ENCODE measurements around the gene HOXB6.
A peak's percentile ranks its signal among the peaks of the same experiment; 100 is the strongest.

HOXB6 gene

GRCh38 chr17:48564188-48565021 is 40.4 kb downstream of the HOXB6 start:
- DNase-seq (ENCODE audit: low read depth in 1 of 2, low spot score in 1 of 2) = peak in 1 of 2 experiments; percentile 54
- no peak for TF ChIP-seq JUND (IDR thresholded peaks at IDR 0.05; ENCODE audit: low read depth)
- in situ Hi-C loops (cut with HindIII; ENCODE audit: low pct_unique_long_range_greater_than_20kb, low sequenced_read_pairs) = no loop called here

- DNase-seq (ENCODE audit: low read depth in 1 of 2, low spot score in 1 of 2) = no peak
- in situ Hi-C loops (cut with HindIII; ENCODE audit: low pct_unique_long_range_greater_than_20kb, low sequenced_read_pairs) = no loop called here
- TF ChIP-seq JUND (IDR thresholded peaks at IDR 0.05; ENCODE audit: low read depth) = no peak
Observed at GRCh38 chr17:48563867-48564187, 41.0 kb downstream of the HOXB6 start.

GRCh38 chr17:48563385-48563838 is 41.4 kb downstream of the HOXB6 start:
- in situ Hi-C loops (cut with HindIII; ENCODE audit: low pct_unique_long_range_greater_than_20kb, low sequenced_read_pairs) = no loop called here
- TF ChIP-seq JUND (IDR thresholded peaks at IDR 0.05; ENCODE audit: low read depth) = no peak

GRCh38 chr17:48562934-48563333 is 41.9 kb downstream of the HOXB6 start:
- DNase-seq (ENCODE audit: low read depth in 1 of 2, low spot score in 1 of 2) = no peak
- TF ChIP-seq JUND (IDR thresholded peaks at IDR 0.05; ENCODE audit: low read depth) = no peak
- in situ Hi-C loops (cut with HindIII; ENCODE audit: low pct_unique_long_range_greater_than_20kb, low sequenced_read_pairs) = no loop called here

More at GRCh38 chr17:48563385-48563838, 41.4 kb downstream of the HOXB6 start:
- no peak for DNase-seq (ENCODE audit: low read depth in 1 of 2, low spot score in 1 of 2)

GRCh38 chr17:48561884-48562810 is 42.6 kb downstream of the HOXB6 start:
- DNase-seq (ENCODE audit: low read depth in 1 of 2, low spot score in 1 of 2) = no peak
- no peak for TF ChIP-seq JUND (IDR thresholded peaks at IDR 0.05; ENCODE audit: low read depth)
- in situ Hi-C loops (cut with HindIII; ENCODE audit: low pct_unique_long_range_greater_than_20kb, low sequenced_read_pairs) = no loop called here

- in situ Hi-C loops (cut with HindIII; ENCODE audit: low pct_unique_long_range_greater_than_20kb, low sequenced_read_pairs) = no loop called here
- TF ChIP-seq JUND (IDR thresholded peaks at IDR 0.05; ENCODE audit: low read depth) = no peak
- DNase-seq (ENCODE audit: low read depth in 1 of 2, low spot score in 1 of 2) = no peak
Observed at GRCh38 chr17:48559840-48560817, 44.7 kb downstream of the HOXB6 start.

- DNase-seq (ENCODE audit: low read depth in 1 of 2, low spot score in 1 of 2) = no peak
- in situ Hi-C loops (cut with HindIII; ENCODE audit: low pct_unique_long_range_greater_than_20kb, low sequenced_read_pairs) = no loop called here
- TF ChIP-seq JUND (IDR thresholded peaks at IDR 0.05; ENCODE audit: low read depth) = no peak
Observed at GRCh38 chr17:48559122-48559839, 45.5 kb downstream of the HOXB6 start.

GRCh38 chr17:48558831-48559121 is 46.0 kb downstream of the HOXB6 start:
- no peak for DNase-seq (ENCODE audit: low read depth in 1 of 2, low spot score in 1 of 2)
- TF ChIP-seq JUND (IDR thresholded peaks at IDR 0.05; ENCODE audit: low read depth) = no peak
- in situ Hi-C loops (cut with HindIII; ENCODE audit: low pct_unique_long_range_greater_than_20kb, low sequenced_read_pairs) = no loop called here

GRCh38 chr17:48558057-48558830 is 46.5 kb downstream of the HOXB6 start:
- in situ Hi-C loops (cut with HindIII; ENCODE audit: low pct_unique_long_range_greater_than_20kb, low sequenced_read_pairs) = no loop called here
- no peak for DNase-seq (ENCODE audit: low read depth in 1 of 2, low spot score in 1 of 2)
- no peak for TF ChIP-seq JUND (IDR thresholded peaks at IDR 0.05; ENCODE audit: low read depth)

- peak in 1 of 2 experiments; percentile 71 for DNase-seq (ENCODE audit: low read depth in 1 of 2, low spot score in 1 of 2)
- TF ChIP-seq JUND (IDR thresholded peaks at IDR 0.05; ENCODE audit: low read depth) = no peak
- in situ Hi-C loops (cut with HindIII; ENCODE audit: low pct_unique_long_range_greater_than_20kb, low sequenced_read_pairs) = no loop called here
Observed at GRCh38 chr17:48556576-48557401, 48.0 kb downstream of the HOXB6 start.

Data from T47D (cell line).